ENCODE measurements around the gene NUTF2. TPM values are rescaled to one million over a fixed set of nuclear protein-coding genes. Genes with fewer than 3 reads are reported as not detected.
A peak's percentile ranks its signal among the peaks of the same experiment; 100 is the strongest.
"Not testable (repeated sequence)": the region's sequence is repeated elsewhere in the genome, so short reads cannot be mapped to it uniquely, and the experiment has no call there.

Gene NUTF2
- total RNA-seq, 1 donor from 2014 or later, result 156 TPM

DNA sequence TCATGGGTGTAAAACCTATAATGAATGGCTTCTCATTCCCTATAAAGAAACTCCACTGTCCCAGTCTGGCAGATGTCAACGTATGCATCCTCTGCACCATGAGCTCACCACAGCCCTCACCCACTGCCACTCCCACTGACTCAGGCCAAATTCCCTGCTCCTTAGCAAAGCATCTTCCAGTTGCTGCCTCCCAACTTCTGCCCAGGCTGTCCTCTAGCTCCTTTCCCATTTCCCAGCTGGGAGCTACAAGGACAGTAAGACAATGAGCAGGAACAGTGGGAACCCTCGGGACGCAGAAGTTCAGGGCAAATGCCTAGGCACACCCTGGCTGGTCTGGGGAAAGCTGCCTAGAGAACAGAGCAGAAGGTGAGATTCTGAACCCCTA is 13.7 kb upstream of the NUTF2 start:
- Histone ChIP-seq H3K27me3 (ENCODE audit: control insufficient read depth, insufficient read depth, low read length) (no peaks in the 10 kb centered on the region), H3K4me3 (ENCODE audit: low read depth, low read length) (peak overlapping the region; percentile 70), H3K36me3 (ENCODE audit: control insufficient read depth, insufficient read depth, low read length) (no peaks in the 10 kb centered on the region)
- TF ChIP-seq, protein P1, sequence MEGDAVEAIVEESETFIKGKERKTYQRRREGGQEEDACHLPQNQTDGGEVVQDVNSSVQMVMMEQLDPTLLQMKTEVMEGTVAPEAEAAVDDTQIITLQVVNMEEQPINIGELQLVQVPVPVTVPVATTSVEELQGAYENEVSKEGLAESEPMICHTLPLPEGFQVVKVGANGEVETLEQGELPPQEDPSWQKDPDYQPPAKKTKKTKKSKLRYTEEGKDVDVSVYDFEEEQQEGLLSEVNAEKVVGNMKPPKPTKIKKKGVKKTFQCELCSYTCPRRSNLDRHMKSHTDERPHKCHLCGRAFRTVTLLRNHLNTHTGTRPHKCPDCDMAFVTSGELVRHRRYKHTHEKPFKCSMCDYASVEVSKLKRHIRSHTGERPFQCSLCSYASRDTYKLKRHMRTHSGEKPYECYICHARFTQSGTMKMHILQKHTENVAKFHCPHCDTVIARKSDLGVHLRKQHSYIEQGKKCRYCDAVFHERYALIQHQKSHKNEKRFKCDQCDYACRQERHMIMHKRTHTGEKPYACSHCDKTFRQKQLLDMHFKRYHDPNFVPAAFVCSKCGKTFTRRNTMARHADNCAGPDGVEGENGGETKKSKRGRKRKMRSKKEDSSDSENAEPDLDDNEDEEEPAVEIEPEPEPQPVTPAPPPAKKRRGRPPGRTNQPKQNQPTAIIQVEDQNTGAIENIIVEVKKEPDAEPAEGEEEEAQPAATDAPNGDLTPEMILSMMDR (IDR thresholded peaks at IDR 0.05; ENCODE audit: insufficient read depth, low read length, poor library complexity, severe bottlenecking), result no peak
- DNase-seq (ENCODE audit: low read depth), result no peak

DNA sequence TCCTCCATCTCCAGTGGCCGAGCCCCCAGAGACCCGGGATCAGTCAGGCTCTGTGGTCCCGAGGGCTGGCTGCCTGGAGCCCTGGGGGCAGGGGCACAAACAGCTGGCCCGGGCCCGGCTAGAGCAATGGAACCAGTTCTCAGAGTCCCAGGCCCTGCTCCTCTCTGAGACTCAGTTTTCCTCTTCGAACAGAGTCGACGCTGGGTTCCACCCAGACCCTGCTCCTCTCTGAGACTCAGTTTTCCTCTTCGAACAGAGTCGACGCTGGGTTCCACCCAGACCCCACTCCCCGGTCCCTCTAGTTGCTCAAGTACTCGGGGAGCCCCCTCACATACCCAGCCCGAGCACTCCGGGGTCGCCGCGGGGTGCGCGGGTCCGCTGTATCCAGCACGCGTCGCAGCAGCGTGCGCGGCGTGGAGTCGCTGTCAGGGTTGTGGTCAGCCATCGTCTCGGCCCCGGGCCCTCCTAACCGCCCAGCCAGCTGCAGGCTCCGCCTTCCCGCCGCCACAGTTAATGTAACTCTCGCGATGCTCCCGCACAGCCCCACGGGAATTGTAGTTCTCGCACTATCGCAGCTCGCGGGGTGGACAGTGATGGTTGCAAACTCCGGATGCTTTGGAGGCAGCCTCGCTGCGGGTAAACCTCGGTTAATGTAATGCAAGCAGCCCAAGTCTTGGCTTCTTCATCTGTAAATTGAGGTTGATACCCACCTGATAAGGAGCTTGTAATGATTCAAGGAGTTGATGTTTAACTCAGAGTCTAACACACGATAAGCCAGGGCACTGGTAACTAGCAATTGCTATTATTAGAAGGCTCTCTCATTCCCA is 13.1 kb upstream of the NUTF2 start:
- no peak for DNase-seq (ENCODE audit: low read depth)
- Histone ChIP-seq H3K27me3 (ENCODE audit: control insufficient read depth, insufficient read depth, low read length) (no peaks in the 10 kb centered on the region), H3K36me3 (ENCODE audit: control insufficient read depth, insufficient read depth, low read length) (no peaks in the 10 kb centered on the region), H3K4me3 (ENCODE audit: low read depth, low read length) (peak overlapping the region; percentile 70)
- TF ChIP-seq, protein P1 (IDR thresholded peaks at IDR 0.05; ENCODE audit: insufficient read depth, low read length, poor library complexity, severe bottlenecking), result no peak

DNA sequence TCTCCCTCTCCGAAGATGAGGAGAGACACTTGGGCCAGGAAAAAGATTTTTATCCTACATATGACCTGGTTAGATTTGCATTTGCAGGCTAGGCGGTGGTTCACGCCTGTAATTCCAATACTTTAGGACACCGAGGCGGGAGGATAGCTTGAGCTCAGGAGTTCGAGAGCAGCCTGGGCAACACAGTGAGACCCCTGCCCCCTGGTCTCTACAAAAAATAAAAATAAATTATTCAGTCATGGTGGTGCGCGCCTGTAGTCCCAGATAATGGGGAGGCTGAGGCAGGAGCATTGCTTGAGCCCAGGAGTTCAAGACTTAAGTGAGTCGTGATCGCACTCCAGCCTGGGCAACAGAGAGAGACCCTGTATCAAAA is 12.5 kb upstream of the NUTF2 start:
- no peaks in the 10 kb centered on the region for H3K27me3 ChIP-seq (ENCODE audit: control insufficient read depth, insufficient read depth, low read length)
- no peaks in the 10 kb centered on the region for H3K36me3 ChIP-seq (ENCODE audit: control insufficient read depth, insufficient read depth, low read length)
- no peak overlapping the region for H3K4me3 ChIP-seq (ENCODE audit: low read depth, low read length)
- TF ChIP-seq, protein P1 (IDR thresholded peaks at IDR 0.05; ENCODE audit: insufficient read depth, low read length, poor library complexity, severe bottlenecking), result no peak
- no peak for DNase-seq (ENCODE audit: low read depth)

DNA sequence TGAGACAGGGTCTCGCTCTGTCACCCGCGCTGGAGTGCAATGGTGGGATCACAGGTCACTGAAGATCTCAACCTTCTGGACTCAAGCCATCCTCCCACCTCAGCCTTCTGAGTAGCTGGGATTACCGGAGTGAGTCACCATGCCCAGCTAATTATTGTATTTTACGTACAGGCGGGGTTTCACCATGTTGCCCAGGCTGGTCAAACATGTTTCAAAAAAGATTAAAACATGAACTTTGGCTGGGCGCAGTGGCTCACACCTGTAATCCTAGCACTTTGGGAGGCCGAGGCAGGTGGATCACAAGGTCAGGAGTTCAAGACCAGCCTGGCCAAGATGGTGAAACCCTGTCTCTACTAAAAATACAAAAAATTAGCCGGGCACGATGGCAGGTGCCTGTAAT is 9.5 kb upstream of the NUTF2 start:
- not testable (repeated sequence) for DNase-seq (ENCODE audit: low read depth); H3K36me3 ChIP-seq (ENCODE audit: control insufficient read depth, insufficient read depth, low read length); H3K27me3 ChIP-seq (ENCODE audit: control insufficient read depth, insufficient read depth, low read length); H3K4me3 ChIP-seq (ENCODE audit: low read depth, low read length)

DNA sequence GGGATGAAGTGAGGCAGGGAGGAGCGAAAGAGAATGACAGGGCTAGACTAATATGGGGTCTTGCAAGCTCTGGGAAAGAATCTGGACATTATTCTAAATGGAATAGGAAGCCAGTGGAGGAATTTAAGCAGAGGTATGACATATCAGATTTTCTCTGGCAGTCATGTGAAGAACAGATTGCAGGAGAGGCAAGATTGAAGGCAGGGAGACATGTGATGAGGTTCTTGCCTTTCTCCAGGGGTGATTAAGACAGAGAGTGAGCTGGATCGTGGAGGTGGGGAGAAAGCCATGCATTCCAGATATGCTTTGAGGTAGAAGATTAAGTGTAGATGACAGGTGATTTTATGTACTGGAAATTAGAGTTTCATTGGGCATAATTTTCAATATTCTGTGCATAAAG is 8.9 kb upstream of the NUTF2 start:
- H3K4me3 ChIP-seq (ENCODE audit: low read depth, low read length), result no peak overlapping the region
- DNase-seq (ENCODE audit: low read depth), result no peak
- TF ChIP-seq, protein P1 (IDR thresholded peaks at IDR 0.05; ENCODE audit: insufficient read depth, low read length, poor library complexity, severe bottlenecking), result no peak

DNA sequence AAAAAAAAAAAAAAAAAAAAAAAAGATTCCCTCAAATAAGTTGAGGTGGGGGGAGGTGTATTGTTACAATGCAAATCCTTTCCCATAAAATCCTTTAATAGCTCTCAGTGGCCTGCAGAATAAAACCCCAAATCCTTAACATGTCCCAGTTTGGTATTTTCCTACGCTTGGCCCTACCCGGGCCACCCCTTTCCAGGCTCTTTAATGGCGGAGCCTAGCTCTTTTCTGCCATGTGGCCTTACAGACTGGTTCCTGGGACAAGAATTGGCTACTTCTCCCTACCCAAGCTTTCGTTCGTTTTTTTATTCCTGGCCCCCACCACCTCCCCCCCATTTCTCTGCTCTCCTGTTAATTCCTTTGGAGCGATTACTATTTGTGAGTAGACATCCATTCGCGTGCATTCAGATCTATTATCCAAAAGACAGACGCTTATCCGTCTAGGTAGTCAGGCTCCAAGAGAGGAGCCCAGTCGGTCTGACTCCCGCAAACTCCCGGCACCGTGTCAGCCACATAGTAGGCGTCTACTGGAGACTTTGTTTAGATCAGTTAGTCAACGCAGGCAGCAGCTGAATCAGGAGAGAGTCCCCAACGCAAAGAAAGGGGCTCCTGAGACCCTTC is 5.4 kb upstream of the NUTF2 start:
- H3K4me3 ChIP-seq (ENCODE audit: low read depth, low read length), result peak overlapping the region; percentile 18
- no peaks in the 10 kb centered on the region for H3K36me3 ChIP-seq (ENCODE audit: control insufficient read depth, insufficient read depth, low read length)
- no peak for DNase-seq (ENCODE audit: low read depth)
- H3K27me3 ChIP-seq (ENCODE audit: control insufficient read depth, insufficient read depth, low read length), result no peaks in the 10 kb centered on the region
- TF ChIP-seq, protein P1 (IDR thresholded peaks at IDR 0.05; ENCODE audit: insufficient read depth, low read length, poor library complexity, severe bottlenecking), result no peak

More for the DNA sequence above, 8.9 kb upstream of the NUTF2 start:
- H3K27me3 ChIP-seq (ENCODE audit: control insufficient read depth, insufficient read depth, low read length), result no peaks in the 10 kb centered on the region
- no peaks in the 10 kb centered on the region for H3K36me3 ChIP-seq (ENCODE audit: control insufficient read depth, insufficient read depth, low read length)
